ENCODE measurements around the gene KATNAL1. TPM values are rescaled to one million over a fixed set of nuclear protein-coding genes. Genes with fewer than 3 reads are reported as not detected.

Gene KATNAL1
- total and polyA plus RNA-seq, 10 of the 15 experiments (the other 5 are each of a cell fraction or from before 2014, with no cell fraction given) = 6.5 to 18.7 (median 11.7) TPM

DNA sequence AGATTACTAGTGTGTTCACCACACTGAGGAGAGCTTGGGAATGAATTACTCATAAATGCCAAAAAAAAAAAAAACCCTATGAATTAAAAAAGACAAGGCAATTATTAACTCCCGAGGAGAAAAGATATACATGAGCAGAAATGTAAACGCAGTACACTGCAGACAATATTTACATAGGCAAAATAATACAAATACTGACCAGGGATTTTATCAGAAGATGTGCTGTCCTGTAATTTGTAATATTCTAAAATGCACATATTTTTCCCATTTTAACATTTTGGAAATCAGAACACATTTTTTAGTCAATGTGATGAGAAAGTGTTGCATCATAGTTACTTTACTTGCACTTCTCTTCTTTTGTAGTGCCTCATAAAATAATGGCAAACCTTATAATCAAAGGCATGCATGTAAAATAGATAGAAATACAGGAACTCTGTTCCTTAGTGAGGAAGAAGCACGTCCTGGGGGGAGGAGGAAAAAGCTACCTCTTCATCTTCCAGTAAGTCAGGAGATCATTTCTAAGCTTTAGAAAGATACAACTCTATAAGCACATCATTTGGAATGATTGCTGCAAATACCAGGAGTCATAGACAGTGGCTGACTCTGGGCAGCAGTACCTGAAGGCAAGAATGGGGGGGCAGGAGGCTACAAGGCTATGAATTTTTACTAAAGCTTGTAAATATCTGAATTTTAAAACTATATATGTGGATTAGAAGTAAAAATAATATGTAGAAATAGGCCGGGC lies 46.3 kb upstream of the KATNAL1 start:
- no TSS peak for BruUV-seq (replicated peaks)
- Histone ChIP-seq H3K36me3 (ENCODE audit: control insufficient read depth in 2 of 2, insufficient read depth in 2 of 2, low read length in 1 of 2) (no peaks in the 10 kb centered on the region), H3K9me3 (replicated peaks; ENCODE audit: control insufficient read depth, insufficient read depth, low read length) (peaks cover 7% of the 10 kb centered on the region; the same call in 1 of the 3 replicates), H3K79me2 (ENCODE audit: control insufficient read depth, insufficient read depth, low read length) (no peaks in the 10 kb centered on the region), H3K4me2 (ENCODE audit: control insufficient read depth, insufficient read depth) (no peak overlapping the region), H3K27ac (ENCODE audit: control insufficient read depth, insufficient read depth) (no peak overlapping the region), H3K27me3 (replicated peaks in 1 of 2; ENCODE audit: control insufficient read depth in 2 of 2, insufficient read depth in 2 of 2, low read length in 1 of 2) (no peaks in the 10 kb centered on the region), H3K4me3 (no peak overlapping the region), H3K9ac (ENCODE audit: control insufficient read depth, insufficient read depth, low read length) (no peak overlapping the region), H4K20me1 (ENCODE audit: control insufficient read depth, insufficient read depth) (no peaks in the 10 kb centered on the region), H2AFZ (ENCODE audit: control insufficient read depth, low read depth, low read length) (no peak overlapping the region), H3K4me1 (ENCODE audit: control insufficient read depth, insufficient read depth, low read length) (no peaks in the 10 kb centered on the region)
- intact Hi-C loops (cut with micrococcal nuclease; ENCODE audit: unreplicated experiment) (no loop called here), in situ Hi-C loops (cut with MboI) (no loop called here)
- WGBS (ENCODE audit: insufficient coverage, insufficient replicate concordance, low lambda C conversion rate, missing lambda C conversion rate) = 89% methylated on average over 4 of the region's 4 CpGs
- CTCF ChIA-PET = interaction anchor here (0.6 to 2.7 kb wide), 13 partner anchors 11 to 505 kb away, joined by 3 to 9 read pairs (median 4); no protein-coding TSS in a partner anchor
- TF ChIP-seq, protein P1, sequence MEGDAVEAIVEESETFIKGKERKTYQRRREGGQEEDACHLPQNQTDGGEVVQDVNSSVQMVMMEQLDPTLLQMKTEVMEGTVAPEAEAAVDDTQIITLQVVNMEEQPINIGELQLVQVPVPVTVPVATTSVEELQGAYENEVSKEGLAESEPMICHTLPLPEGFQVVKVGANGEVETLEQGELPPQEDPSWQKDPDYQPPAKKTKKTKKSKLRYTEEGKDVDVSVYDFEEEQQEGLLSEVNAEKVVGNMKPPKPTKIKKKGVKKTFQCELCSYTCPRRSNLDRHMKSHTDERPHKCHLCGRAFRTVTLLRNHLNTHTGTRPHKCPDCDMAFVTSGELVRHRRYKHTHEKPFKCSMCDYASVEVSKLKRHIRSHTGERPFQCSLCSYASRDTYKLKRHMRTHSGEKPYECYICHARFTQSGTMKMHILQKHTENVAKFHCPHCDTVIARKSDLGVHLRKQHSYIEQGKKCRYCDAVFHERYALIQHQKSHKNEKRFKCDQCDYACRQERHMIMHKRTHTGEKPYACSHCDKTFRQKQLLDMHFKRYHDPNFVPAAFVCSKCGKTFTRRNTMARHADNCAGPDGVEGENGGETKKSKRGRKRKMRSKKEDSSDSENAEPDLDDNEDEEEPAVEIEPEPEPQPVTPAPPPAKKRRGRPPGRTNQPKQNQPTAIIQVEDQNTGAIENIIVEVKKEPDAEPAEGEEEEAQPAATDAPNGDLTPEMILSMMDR (IDR thresholded peaks at IDR 0.05 in 2 of 3, conservative IDR thresholded peaks at IDR 0.05 in 1 of 3; ENCODE audit: control insufficient read depth in 2 of 3, extremely low read depth in 1 of 3, insufficient read depth in 1 of 3, low read depth in 3 of 3, low read length in 3 of 3) = no peak
- TF ChIP-seq RCOR1 (conservative IDR thresholded peaks at IDR 0.05; ENCODE audit: low read depth, low read length) (no peak), MTA2 (IDR thresholded peaks at IDR 0.05; ENCODE audit: low read depth) (no peak), MYB (IDR thresholded peaks at IDR 0.05; ENCODE audit: borderline replicate concordance, low read depth, low read length) (no peak), CBX5 (IDR thresholded peaks at IDR 0.05; ENCODE audit: low read depth) (no peak)
- TF ChIP-seq, protein P2, sequence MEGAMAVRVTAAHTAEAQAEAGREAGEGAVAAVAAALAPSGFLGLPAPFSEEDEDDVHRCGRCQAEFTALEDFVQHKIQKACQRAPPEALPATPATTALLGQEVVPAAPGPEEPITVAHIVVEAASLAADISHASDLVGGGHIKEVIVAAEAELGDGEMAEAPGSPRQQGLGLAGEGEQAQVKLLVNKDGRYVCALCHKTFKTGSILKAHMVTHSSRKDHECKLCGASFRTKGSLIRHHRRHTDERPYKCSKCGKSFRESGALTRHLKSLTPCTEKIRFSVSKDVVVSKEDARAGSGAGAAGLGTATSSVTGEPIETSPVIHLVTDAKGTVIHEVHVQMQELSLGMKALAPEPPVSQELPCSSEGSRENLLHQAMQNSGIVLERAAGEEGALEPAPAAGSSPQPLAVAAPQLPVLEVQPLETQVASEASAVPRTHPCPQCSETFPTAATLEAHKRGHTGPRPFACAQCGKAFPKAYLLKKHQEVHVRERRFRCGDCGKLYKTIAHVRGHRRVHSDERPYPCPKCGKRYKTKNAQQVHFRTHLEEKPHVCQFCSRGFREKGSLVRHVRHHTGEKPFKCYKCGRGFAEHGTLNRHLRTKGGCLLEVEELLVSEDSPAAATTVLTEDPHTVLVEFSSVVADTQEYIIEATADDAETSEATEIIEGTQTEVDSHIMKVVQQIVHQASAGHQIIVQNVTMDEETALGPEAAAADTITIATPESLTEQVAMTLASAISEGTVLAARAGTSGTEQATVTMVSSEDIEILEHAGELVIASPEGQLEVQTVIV (IDR thresholded peaks at IDR 0.05; ENCODE audit: borderline replicate concordance, partially characterized antibody) = no peak
- no peak for ATAC-seq
- no peak for DNase-seq (ENCODE audit: low read depth, low spot score)
- POLR2A ChIA-PET = interaction anchor here (0.6 to 0.7 kb wide), 2 partner anchors 20 to 59 kb away, joined by 3 to 5 read pairs; no protein-coding TSS in a partner anchor
- FAIRE-seq = no peak
- RAD21 ChIA-PET (ENCODE audit: unreplicated experiment) = interaction anchor here (0.7 to 1.5 kb wide), 4 partner anchors 9 to 199 kb away, joined by 3 to 4 read pairs (median 4); no protein-coding TSS in a partner anchor
- SMC1A ChIA-PET (ENCODE audit: uncharacterized antibody, unreplicated experiment) = interaction anchor here (1.1 to 3.2 kb wide), 7 partner anchors 8 to 197 kb away, joined by 3 to 10 read pairs (median 5); no protein-coding TSS in a partner anchor
